Natural killer cell (primary cell): ENCODE measurements around the gene NACAD. TPM values are rescaled to one million over a fixed set of nuclear protein-coding genes. Genes with fewer than 3 reads are reported as not detected.

Source experiments
- ATAC-seq, 3 donors: fragments of 150-1000 bp in 2 of 3; fragments of 200-7000 bp in 1 of 3; cut with Tn5 transposase; 1 replicate in 1 of 3; 2 replicates in 2 of 3; pipeline ENCODE4 v1.10.0; 2021; ENCODE audit warnings: mild to moderate bottlenecking in 2 of 3, moderate library complexity in 2 of 3
- DNase-seq, 2 donors: peaks; one replicate each; pipeline versions ENCODE4 v3.0.0 to v3.0.0-alpha.2; 2013 to 2021; ENCODE audit warnings: mixed read lengths in 1 of 2
- H3K27ac ChIP-seq: one replicate; pipeline ENCODE4 v1.5.1; 2013; ENCODE audit warnings: mild to moderate bottlenecking, low read length
- H3K27me3 ChIP-seq: one replicate; pipeline ENCODE4 v1.6.1; 2013; ENCODE audit warnings: low read length; ENCODE audit not compliant: control insufficient read depth, insufficient read depth
- H3K36me3 ChIP-seq: one replicate; pipeline ENCODE4 v1.6.1; 2013; ENCODE audit warnings: low read length; ENCODE audit not compliant: control insufficient read depth, insufficient read depth
- H3K4me1 ChIP-seq: one replicate; pipeline ENCODE4 v1.6.1; 2013; ENCODE audit warnings: low read length; ENCODE audit not compliant: control insufficient read depth, insufficient read depth
- H3K4me3 ChIP-seq: one replicate; pipeline ENCODE4 v1.5.1; 2013; ENCODE audit warnings: low read length
- H3K9me3 ChIP-seq: one replicate; pipeline ENCODE4 v1.6.1; 2013; ENCODE audit warnings: low read length; ENCODE audit not compliant: control insufficient read depth, insufficient read depth
- H3K27ac Mint-ChIP-seq, 2 donors: one replicate each; pipeline ENCODE4 v1.8.0; 2022; ENCODE audit warnings: mild to moderate bottlenecking in 2 of 2, mixed read lengths in 2 of 2, moderate library complexity in 1 of 2
- H3K27me3 Mint-ChIP-seq, 2 donors: one replicate each; pipeline ENCODE4 v1.8.0; 2022; ENCODE audit warnings: low read depth in 2 of 2, mixed read lengths in 2 of 2
- H3K36me3 Mint-ChIP-seq: one replicate; pipeline ENCODE4 v1.8.0; 2022; ENCODE audit warnings: mixed read lengths
- H3K4me1 Mint-ChIP-seq, 2 donors: one replicate each; pipeline ENCODE4 v1.8.0; 2022; ENCODE audit warnings: mixed read lengths in 2 of 2
- H3K4me3 Mint-ChIP-seq: one replicate; pipeline ENCODE4 v1.8.0; 2022; ENCODE audit warnings: mild to moderate bottlenecking, moderate library complexity, mixed read lengths
- H3K9me3 Mint-ChIP-seq, 2 donors: one replicate each; pipeline ENCODE4 v1.8.0; 2022; ENCODE audit warnings: mixed read lengths in 2 of 2
- CTCF ChIP-seq: fragments of 200-600 bp; IDR thresholded peaks from one replicate; pipeline ENCODE4 v1.8.0; 2022; ENCODE audit warnings: antibody characterized with exemption
- WGBS: methylation state at CpG from one replicate; pipeline ENCODE4 v1.1.7; 2013; ENCODE audit warnings: missing lambda C conversion rate; ENCODE audit not compliant: insufficient coverage; 5-methylcytosine and 5-hydroxymethylcytosine counted together
- intact Hi-C: fragments of 100-400 bp; cut with micrococcal nuclease; formaldehyde crosslinking; loops from one replicate; pipeline ENCODE4 v1.14.2; 2022
- total RNA-seq, 4 donors: library from RNA; stranded (reverse); fragments of 120-200 nt in 1 of 4; gene quantifications; one replicate each; pipeline versions ENCODE4 v1.2.3 to v1.2.4, GENCODE V29; 2013 to 2022

NACAD gene
- total RNA-seq, 3 donors from 2014 or later (not counting 1 experiment from before 2014, with no cell fraction given) = 0.75 to 1.7 (median 0.78) TPM

DNA sequence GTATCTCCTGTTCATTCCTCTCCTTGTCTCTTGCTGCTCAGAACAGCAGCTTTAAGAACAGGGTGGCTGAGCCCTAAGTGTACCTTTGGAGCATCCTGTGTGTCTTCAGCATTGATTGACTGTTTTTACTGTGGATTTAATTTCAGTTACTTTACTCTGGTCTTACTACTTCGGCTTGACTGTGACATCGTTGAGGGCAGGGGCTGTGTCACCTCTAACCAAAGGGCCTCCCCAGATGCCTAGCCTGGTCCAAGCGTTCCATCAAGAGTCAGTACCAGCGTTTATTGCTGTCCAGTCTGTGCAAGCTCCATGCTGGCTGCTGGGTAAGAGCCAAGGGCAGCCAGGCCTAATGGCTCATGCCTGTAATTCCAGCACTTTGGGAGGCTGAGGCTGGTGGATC, 56.3 kb downstream of the NACAD start:
- Mint-ChIP-seq H3K9me3 (no peaks in the 10 kb centered on the region), H3K4me1 (peaks cover 70 to 83% of the 10 kb centered on the region in 2 donors), H3K4me3 (peak overlapping the region; percentile 75), H3K36me3 (no peaks in the 10 kb centered on the region), H3K27me3 (no peaks in the 10 kb centered on the region), H3K27ac (peak overlapping the region; percentile 77 to 84)
- intact Hi-C loops = no loop called here
- ATAC-seq (no peak), DNase-seq (no peak)
- Histone ChIP-seq H3K27ac (no peak overlapping the region), H3K36me3 (peaks cover 11% of the 10 kb centered on the region), H3K4me3 (no peak overlapping the region), H3K4me1 (peaks cover 79% of the 10 kb centered on the region), H3K27me3 (no peaks in the 10 kb centered on the region), H3K9me3 (no peaks in the 10 kb centered on the region)
- TF ChIP-seq CTCF = no peak
- 84% methylated on average over 4 of the region's 4 CpGs for WGBS

GRCh38 chr7:45031829-45032228, 56.9 kb downstream of the NACAD start:
- DNase-seq (peak in 1 of 2 donors; percentile 25), ATAC-seq (no peak)
- 95% methylated on average over 1 of the region's 4 CpGs for WGBS
- Mint-ChIP-seq H3K4me3 (peak overlapping the region; percentile 75), H3K27me3 (no peaks in the 10 kb centered on the region), H3K9me3 (no peaks in the 10 kb centered on the region), H3K36me3 (no peaks in the 10 kb centered on the region), H3K27ac (peak overlapping the region; percentile 77 to 84), H3K4me1 (peaks cover 72 to 85% of the 10 kb centered on the region in 2 donors)
- Histone ChIP-seq H3K4me1 (peaks cover 79% of the 10 kb centered on the region), H3K9me3 (no peaks in the 10 kb centered on the region), H3K27ac (no peak overlapping the region), H3K4me3 (no peak overlapping the region), H3K36me3 (peaks cover 11% of the 10 kb centered on the region), H3K27me3 (no peaks in the 10 kb centered on the region)
- TF ChIP-seq CTCF = no peak
- intact Hi-C loops = no loop called here

Other genes starting within 250 kb of the NACAD start
- 100 to 1,000 TPM; 178 to 196 (median 190) TPM for gene H2AZ2, start 240.9 kb downstream of the NACAD start, total RNA-seq
- 10 to 100 TPM; 28.5 to 36.0 (median 33.7) TPM for gene PURB, start 203.4 kb downstream of the NACAD start, total RNA-seq
- gene MYO1G, start 110.0 kb downstream of the NACAD start, total RNA-seq = 100 to 1,000 TPM; 371 to 470 (median 429) TPM
- 100 to 1,000 TPM in 1 of 3 donors, 10 to 100 TPM in 2; 66.2 to 104 (median 97.5) TPM for gene CCM2, start 88.8 kb downstream of the NACAD start, total RNA-seq
- gene TBRG4, start 22.7 kb upstream of the NACAD start, total RNA-seq = 10 to 100 TPM; 48.6 to 56.7 (median 55.9) TPM
- not detected for gene RAMP3, start 68.8 kb upstream of the NACAD start, total RNA-seq